ENCODE data around the gene AGMO. TPM values are rescaled to one million over a fixed set of nuclear protein-coding genes. Genes with fewer than 3 reads are reported as not detected.

Gene AGMO
- total and polyA plus RNA-seq, 12 donors, result 0.12 to 0.70 (median 0.40) TPM

- no peaks in the 10 kb centered on the region for H3K36me3 ChIP-seq
- ATAC-seq, result no peak
- 79 to 82% methylated on average over 3 of the region's 3 CpGs for WGBS, 2 donors
- intact Hi-C loops (cut with DNase I), result loop anchor here in 3 of 10 donors (10.0 kb wide), 3 partner anchors 52 to 242 kb away; no protein-coding TSS in a partner anchor
- H3K4me1 ChIP-seq, result peaks cover 0 to 6% (median 0%) of the 10 kb centered on the region in 9 donors
- DNase-seq, result no peak
- TF ChIP-seq, protein P1, sequence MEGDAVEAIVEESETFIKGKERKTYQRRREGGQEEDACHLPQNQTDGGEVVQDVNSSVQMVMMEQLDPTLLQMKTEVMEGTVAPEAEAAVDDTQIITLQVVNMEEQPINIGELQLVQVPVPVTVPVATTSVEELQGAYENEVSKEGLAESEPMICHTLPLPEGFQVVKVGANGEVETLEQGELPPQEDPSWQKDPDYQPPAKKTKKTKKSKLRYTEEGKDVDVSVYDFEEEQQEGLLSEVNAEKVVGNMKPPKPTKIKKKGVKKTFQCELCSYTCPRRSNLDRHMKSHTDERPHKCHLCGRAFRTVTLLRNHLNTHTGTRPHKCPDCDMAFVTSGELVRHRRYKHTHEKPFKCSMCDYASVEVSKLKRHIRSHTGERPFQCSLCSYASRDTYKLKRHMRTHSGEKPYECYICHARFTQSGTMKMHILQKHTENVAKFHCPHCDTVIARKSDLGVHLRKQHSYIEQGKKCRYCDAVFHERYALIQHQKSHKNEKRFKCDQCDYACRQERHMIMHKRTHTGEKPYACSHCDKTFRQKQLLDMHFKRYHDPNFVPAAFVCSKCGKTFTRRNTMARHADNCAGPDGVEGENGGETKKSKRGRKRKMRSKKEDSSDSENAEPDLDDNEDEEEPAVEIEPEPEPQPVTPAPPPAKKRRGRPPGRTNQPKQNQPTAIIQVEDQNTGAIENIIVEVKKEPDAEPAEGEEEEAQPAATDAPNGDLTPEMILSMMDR (IDR thresholded peaks at IDR 0.05), result no peak
- no peaks in the 10 kb centered on the region for H3K27me3 ChIP-seq
- no peaks in the 10 kb centered on the region for H3K9me3 ChIP-seq
- H3K27ac ChIP-seq, result no peak overlapping the region
- H3K4me3 ChIP-seq, result no peak overlapping the region
These were observed 5.2 kb upstream of the AGMO start for GRCh38 chr7:15567036-15567435.

DNA sequence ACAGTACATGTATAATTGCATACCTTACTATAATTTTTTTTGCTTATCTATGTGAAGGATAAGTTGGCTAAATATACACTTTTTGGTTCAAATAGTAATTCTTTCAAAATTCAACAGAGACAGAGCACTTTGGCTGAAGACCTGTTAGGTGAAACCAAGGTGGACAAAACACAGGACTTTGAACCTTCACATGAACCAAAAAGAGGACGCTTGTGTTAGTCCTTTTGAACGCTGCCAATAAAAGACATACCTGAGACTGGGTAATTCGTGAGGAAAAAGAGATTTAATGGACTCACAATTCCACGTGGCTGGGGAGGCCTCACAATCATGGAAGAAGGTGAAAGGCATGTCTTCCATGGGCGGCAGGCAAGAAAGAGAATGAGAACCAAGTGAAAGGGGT is 4.7 kb upstream of the AGMO start:
- no peaks in the 10 kb centered on the region for H3K27me3 ChIP-seq
- DNase-seq (no peak), ATAC-seq (no peak)
- no peaks in the 10 kb centered on the region for H3K9me3 ChIP-seq
- H3K4me3 ChIP-seq, result no peak overlapping the region
- TF ChIP-seq, protein P1 (IDR thresholded peaks at IDR 0.05), result no peak
- peaks cover 0 to 12% (median 1%) of the 10 kb centered on the region in 9 donors for H3K4me1 ChIP-seq
- intact Hi-C loops (cut with DNase I), result loop anchor here in 3 of 10 donors (10.0 kb wide), 3 partner anchors 52 to 242 kb away; no protein-coding TSS in a partner anchor
- 89 to 91% methylated on average over 5 of the region's 5 CpGs for WGBS, 2 donors
- no peaks in the 10 kb centered on the region for H3K36me3 ChIP-seq
- no peak overlapping the region for H3K27ac ChIP-seq

DNA sequence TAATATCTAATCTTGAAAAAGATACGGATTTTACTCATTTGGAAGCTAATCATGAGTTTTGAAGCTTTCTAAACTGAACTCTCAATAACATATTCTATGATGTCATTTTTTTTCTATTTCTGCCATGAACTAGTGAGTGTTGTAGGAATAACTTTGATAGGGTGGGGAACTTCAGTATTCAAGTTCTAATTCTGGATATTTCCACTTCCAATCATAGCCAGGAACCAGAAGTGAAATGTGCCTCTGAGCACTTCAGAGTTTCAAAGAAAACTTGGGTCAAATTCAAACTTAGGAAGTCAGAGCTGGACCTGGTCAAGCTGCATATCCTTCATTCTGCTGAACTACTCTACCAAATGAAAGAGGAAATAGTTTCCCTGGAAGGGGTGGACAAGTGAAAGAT is 847 bp downstream of the AGMO start:
- intact Hi-C loops (cut with DNase I), result loop anchor here in 6 of 10 donors (5.0 to 10.0 kb wide), 6 partner anchors 46 to 1716 kb away; no protein-coding TSS in a partner anchor
- DNase-seq, result no peak
- H3K36me3 ChIP-seq, result no peaks in the 10 kb centered on the region
- WGBS, 2 donors, result 46 to 82% methylated on average over 1 of the region's 1 CpG
- no peaks in the 10 kb centered on the region for H3K9me3 ChIP-seq
- H3K27me3 ChIP-seq, result no peaks in the 10 kb centered on the region
- H3K4me1 ChIP-seq, result peaks cover 0 to 58% (median 8%) of the 10 kb centered on the region in 9 donors
- TF ChIP-seq, protein P1 (IDR thresholded peaks at IDR 0.05), result no peak
- peak in 7 of 8 donors; percentile 39 to 83 (median 68) for ATAC-seq
- H3K27ac ChIP-seq, result peak overlapping the region; percentile 62 to 89 (median 71)
- H3K4me3 ChIP-seq, result peak overlapping the region in 9 of 10 donors; percentile 11 to 48 (median 39)

GRCh38 chr7:15559416-15559928 is 2.3 kb downstream of the AGMO start:
- Histone ChIP-seq H3K36me3 (no peaks in the 10 kb centered on the region), H3K4me1 (peaks cover 0 to 62% (median 8%) of the 10 kb centered on the region in 9 donors), H3K27me3 (no peaks in the 10 kb centered on the region), H3K4me3 (no peak overlapping the region), H3K9me3 (no peaks in the 10 kb centered on the region), H3K27ac (peak overlapping the region in 6 of 10 donors; percentile 12 to 89 (median 81))
- WGBS, 2 donors, result 69% methylated on average over 3 of the region's 3 CpGs
- no peak for ATAC-seq
- TF ChIP-seq, protein P1 (IDR thresholded peaks at IDR 0.05), result no peak
- DNase-seq, result no peak
- intact Hi-C loops (cut with DNase I), result loop anchor here in 8 of 10 donors (5.0 to 10.0 kb wide), 6 partner anchors 123 to 508 kb away; partner anchors contain the start of gene MEOX2 (in 4 of the 8)

All from heart right ventricle (tissue), 16 donors.